D721Med (cell line): Measurements from ENCODE around the gene MC5R.
"Not testable (repeated sequence)": the region's sequence is repeated elsewhere in the genome, so short reads cannot be mapped to it uniquely, and the experiment has no call there.

ENCODE experiments used
- DNase-seq: peaks from one replicate; pipeline ENCODE4 v3.0.0; 2011; ENCODE audit warnings: low spot score; ENCODE audit not compliant: insufficient read length
- FAIRE-seq: peaks from 2 replicates; lab custom pipeline; 2011; peaks lifted over from hg19 to GRCh38; lab: Jason Lieb, UNC
- TF ChIP-seq, protein P1 (sequence below): IDR thresholded peaks from 2 replicates; pipeline ENCODE4 v1.5.1; 2012; ENCODE audit warnings: mild to moderate bottlenecking, control low read depth; ENCODE audit not compliant: insufficient read depth; ENCODE audit errors: missing control alignments

MC5R gene

DNA sequence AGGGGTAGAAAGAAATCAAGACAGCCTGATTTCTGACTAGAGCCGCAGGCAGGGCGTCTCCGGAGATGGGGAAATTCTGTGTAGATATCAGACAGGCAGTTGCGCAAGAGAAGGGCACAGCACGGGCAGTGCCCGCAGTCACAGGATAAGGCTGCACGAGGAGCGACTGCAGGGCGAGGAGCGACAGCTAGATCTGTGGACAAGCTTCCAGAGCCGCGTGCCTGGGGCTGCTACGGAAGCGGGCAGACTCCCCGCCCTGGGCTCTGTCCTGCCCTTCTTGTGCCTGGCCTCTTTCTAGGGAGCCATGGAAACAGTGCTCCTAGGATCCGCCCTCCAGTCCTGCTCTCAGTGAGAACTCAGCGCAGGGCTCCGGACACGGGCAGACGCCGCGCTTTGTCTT, 12.6 kb downstream of the MC5R start:
- FAIRE-seq (no peak), DNase-seq (no peak)
- TF ChIP-seq, protein P1, sequence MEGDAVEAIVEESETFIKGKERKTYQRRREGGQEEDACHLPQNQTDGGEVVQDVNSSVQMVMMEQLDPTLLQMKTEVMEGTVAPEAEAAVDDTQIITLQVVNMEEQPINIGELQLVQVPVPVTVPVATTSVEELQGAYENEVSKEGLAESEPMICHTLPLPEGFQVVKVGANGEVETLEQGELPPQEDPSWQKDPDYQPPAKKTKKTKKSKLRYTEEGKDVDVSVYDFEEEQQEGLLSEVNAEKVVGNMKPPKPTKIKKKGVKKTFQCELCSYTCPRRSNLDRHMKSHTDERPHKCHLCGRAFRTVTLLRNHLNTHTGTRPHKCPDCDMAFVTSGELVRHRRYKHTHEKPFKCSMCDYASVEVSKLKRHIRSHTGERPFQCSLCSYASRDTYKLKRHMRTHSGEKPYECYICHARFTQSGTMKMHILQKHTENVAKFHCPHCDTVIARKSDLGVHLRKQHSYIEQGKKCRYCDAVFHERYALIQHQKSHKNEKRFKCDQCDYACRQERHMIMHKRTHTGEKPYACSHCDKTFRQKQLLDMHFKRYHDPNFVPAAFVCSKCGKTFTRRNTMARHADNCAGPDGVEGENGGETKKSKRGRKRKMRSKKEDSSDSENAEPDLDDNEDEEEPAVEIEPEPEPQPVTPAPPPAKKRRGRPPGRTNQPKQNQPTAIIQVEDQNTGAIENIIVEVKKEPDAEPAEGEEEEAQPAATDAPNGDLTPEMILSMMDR: no peak

DNA sequence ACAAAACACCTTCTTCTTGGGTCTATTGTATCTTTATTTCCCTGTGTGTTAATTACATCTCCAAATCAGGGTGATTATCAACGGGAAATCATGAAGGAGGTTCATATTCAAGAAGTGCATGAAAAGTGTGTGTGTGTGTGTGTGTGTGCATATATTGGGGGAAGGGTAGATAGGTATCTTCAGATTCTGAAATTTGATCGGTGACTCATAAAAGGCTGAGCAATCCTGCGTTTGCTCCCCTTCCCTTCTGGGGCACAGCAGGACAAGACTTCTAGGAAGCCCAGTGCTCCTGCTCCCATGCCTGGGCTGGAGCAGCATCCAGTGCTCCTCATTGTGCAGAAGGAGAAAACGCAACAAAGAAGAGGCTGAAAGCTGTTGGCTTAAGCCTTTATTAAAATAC, 25.8 kb downstream of the MC5R start:
- TF ChIP-seq, protein P1: no peak
- DNase-seq: no peak
- FAIRE-seq: no peak

DNA sequence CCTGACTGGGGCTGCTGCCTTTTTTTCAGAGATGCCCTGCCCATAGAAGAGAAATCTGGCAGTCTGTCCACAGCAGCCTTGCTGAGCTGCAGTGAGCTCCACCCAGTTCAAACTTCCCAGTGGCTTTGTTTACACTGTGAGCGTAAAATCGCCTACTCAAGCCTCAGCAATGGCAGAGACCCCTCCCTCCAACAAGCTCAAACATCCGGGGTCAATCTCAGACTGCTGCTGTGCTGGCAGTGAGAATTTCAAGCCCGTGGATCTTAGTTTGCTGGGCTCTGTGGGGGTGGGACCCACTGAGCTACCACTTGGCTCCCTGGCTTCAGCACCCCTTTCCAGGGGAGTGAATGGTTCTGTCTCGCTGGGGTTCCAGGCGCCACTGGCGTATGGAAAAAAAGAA, 38.9 kb downstream of the MC5R start:
- not testable (repeated sequence) for DNase-seq, FAIRE-seq

DNA sequence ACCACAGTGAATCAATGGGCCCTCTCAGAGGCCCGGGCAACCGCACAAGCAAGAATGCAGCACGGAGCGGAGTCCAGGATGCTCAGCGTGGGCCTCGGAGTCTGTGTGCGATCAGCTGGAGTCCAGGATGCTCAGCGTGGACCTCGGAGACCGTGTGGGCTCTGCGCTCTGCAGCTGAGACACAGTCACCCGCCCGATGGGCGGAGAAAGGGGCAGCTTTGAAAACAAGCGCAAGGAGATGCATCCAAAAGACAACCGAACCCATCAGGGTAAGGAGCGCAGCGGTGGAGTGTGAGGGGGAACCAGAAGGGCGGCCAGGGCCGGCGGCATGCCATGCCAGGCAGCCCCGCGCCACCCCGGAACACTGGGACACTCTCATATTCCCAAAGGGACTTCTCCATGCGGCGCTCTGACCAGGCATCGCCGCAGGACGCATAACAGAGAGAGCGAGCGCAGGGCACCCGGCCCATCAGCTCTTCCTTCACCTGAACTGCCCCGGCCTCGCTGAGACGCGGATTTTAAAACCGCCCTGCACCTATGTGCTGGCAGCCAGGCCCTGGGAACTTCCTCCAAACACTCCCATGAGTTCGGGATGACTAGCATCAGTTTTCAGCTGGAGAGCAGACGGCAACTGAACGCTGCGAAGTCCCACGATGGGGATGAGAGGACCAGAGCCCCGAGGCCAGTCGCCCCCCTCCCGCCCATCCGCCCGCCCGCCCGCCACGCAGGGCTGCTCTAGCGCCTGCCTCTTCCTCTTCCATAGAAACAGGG, 44.7 kb downstream of the MC5R start:
- no peak for FAIRE-seq
- no peak for DNase-seq
- TF ChIP-seq, protein P1: no peak

DNA sequence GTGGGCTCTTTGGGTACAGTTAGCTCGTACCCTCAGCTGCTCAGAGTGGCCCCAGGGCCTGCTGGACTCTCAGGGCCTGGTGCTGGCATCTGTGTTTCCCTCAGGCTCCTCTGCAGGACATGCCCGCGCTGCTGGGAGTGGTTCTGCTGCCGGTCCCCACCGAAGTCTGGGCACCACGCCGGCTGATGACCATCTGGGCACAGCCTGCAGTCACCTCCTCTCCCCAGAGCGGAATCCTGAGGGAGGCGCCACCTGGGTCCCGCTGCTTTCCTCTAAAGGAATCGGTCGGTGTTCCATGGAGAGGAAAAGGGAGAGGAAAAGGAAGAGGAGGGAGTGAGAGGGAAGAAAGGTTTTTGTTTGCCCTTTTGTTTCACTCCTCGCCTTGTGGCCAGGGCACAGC, 47.8 kb downstream of the MC5R start:
- FAIRE-seq (no peak), DNase-seq (no peak)
- TF ChIP-seq, protein P1: no peak

DNA sequence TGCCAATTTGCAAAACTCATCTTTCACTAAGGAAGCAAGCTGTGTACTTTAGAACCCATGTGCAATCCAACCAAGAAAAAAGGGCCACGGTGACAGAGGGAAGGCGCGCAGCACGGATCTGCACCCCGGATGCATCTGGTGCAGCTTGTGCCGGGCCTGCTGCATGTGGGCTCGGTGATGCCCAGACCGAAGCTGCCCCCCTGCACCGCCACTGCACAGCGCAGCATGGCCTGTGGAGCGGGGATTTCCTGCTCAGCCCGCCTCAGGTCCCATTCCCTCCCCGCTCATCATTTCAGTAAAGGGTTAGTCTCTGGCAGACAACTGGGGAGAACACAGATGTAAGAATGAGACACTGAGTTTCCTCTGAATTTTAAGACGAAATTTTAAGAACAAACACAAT, 48.4 kb downstream of the MC5R start:
- DNase-seq: no peak
- TF ChIP-seq, protein P1: no peak
- no peak for FAIRE-seq

DNA sequence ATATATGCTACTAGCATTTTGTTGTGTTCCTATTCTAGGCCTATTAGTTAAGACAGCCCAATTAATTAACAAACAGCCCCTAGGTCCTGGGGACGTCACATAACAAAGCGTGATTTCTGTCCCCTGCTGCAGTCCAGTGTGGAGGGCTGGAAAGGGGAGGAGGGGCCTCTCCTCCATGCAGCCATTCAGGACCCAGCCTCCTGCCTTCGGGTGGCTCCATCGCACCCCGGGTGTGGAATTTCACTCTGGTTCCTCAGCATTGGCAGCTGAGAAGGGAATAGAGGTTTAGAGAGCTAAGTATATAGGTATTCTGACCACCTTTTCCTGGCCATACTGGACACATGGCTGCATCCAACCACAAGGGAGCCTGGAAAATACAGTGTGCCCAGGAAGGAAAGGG, 49.0 kb downstream of the MC5R start:
- FAIRE-seq (no peak), DNase-seq (no peak)
- TF ChIP-seq, protein P1: no peak
